Stimulated activated CD4-positive, alpha-beta T cell treated with anti-CD3 and anti-CD28 coated beads, Interleukin-4, amount 100 ng/mL, for 1 hour (primary cell): ENCODE measurements around the gene IL1RAP.

Experiments used
- DNase-seq: peaks from one replicate; pipeline ENCODE4 v3.0.0-alpha.2; 2020

Gene IL1RAP

DNA sequence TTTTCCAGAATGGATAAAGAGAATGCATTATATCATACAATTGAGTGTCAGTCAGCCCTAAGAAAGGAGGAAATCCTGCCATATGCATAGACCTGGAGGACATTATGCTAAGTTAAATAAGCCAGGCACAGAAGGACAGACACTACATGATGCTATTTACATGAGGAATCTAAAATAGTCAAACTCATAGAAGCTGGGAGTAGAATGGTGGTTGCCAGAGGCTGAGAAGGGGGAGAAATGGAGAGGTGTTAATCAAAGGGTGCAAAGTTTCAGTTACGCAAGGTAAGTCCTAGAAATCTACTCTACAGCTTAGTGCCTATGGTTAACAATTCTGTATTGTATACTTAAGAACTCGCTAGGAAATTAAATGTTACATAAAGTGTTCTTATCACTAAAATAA, 66.5 kb downstream of the IL1RAP start:
- DNase-seq = no peak

DNA sequence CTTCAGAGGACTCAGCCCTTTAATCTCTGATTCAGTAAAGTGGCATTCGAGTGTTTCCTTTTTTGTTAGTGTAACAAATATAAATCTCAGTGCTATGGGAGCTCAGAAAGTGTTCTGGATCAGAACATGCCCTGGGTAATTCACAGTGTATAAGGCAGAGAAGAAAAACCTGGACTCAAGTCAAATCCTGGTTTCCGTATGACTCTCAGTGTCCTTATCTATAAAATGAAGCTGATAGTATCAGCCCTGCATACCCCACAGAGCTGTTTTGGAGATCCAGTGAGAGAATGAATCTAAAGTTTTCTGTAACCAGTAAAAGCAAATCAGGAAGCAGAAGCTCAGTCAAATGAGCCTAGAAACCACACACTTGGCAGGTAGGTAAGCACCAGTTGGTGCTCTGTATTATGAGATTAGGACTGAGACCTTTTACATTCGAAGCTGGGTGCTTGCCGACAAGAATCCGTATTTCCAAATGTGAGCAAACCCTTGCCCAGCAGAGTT, 67.2 kb downstream of the IL1RAP start:
- DNase-seq = no peak

GRCh38 chr3:190582667-190583066, 68.8 kb downstream of the IL1RAP start:
- DNase-seq = no peak

DNA sequence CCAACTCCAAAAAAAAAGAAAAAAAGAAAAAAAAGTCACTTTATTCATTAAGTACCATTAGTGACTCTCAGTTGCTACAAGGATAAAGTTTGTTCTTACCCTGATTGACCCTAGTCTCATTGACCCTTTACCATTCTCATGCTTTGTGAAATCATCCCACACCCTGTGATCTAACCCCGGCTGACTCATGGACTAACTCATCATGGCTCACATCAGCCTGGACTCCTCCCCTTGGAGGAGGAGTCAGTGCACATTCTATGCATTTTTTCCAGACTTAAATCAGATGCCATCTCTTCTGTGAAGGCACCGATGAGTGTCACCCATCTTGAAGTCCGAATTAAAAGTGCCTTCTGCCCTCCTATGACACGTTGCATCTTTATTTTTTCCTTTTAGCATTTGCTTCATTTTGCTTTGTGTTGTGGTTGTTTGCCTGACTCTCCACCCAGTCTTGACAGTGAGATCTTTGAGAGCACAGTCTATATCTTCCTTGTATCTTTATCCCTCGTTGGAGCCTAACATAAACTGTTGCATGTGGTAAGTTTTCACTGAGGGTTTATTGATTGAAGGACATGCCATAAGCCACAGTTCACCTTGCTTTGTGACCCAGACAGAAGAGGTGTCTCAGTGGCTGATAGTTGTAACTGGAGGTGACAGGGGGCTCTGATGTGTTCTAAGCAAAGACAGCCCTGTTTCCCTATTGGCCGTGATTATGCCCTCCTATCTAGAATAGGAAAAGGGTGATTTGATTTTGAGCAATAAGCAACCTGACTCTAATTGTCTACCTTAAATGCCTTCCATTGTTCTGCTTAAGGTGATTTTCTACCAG, 72.1 kb downstream of the IL1RAP start:
- DNase-seq = peak; percentile 42

DNA sequence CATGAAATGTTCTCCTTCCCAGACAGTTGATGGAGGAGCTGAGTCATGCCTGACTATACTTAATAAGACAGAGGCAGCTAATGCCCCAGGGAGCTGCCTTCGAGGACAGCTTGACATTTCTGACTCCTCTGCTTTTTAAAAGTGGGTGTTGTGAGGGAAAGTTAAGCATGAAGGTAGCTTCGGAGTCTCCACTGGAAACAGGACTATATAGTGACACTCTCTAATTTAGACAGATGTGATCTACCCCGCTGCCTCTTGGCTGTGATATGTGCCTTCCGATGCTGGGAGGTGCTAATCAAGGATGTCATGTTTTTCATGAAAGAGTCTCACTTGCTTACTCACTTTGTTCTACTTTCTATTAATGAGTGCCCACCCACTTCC, 72.7 kb downstream of the IL1RAP start:
- peak; percentile 28 for DNase-seq

DNA sequence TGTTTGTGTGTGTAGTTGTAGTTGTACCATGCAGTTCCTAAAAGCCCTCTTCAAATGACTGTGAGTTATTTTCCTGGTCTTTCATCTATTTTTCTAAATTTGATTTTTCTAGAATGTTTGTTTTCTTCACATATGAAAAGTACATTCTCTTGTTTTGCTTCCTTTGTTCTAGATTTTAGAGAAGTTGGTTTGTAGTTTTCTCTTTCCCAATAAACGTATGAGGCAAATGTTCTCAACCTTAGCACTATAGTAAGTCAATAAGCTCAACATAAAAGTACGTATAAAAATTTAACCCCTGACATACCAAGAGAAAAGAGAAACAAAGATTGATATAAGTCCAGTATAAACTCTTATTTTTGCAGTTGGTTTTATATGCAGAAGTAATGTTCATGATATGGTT, 74.7 kb downstream of the IL1RAP start:
- no peak for DNase-seq

DNA sequence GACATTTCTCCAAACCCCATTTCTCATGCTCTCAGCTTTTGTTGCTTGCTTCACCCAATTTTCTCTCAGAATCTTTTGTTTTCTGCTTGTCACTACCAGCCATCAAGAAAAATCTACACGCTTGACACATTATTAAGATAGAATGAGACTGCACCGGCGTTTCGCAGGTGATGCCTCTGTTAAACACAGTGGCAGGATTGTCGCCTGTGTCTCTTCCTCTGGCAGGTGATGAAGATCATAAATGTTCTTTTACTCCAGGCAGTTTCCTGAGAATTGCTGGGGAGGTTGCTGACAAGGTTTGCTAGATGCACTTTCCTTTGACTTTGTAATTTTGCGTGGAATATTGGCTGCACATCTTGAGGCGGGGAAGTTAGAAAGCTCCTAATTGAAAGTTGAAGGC, 75.4 kb downstream of the IL1RAP start:
- no peak for DNase-seq

DNA sequence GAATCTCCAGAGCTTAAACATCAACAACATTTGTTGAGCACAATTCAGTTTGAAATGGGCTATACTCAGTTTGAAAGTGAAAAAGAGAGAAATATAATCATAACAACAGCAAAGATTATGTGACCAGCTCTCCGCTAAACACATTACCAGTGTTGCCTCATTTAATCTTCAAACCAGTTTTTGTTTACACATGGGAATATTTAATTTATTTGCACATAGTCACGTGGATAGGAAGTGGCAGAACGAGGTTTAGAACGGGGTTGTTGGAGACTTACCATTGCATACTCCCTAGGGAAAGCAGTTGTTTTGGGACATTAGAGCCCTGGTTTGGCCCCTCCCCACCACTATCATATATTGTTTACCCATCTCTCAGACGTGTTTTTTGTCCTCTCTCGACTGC, 77.2 kb downstream of the IL1RAP start:
- no peak for DNase-seq

DNA sequence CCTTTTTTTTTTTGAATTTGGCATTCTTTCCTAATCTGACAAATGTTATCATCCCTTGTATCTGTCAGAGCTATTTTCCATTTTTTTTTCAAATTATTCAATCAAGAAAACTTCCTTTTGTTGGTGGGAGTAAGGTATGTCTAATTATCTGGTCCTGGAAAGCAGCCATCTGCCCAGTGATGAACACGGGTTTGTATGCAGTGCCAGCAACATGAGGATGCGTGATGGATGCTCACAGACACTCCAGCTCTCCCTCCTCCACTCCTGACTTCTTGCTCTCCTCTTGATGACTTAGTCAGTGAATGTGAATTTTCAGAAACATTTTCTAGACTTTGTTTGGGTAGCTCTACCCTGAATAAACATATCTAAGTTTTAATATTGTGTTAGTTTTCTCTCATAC, 79.2 kb downstream of the IL1RAP start:
- no peak for DNase-seq

DNA sequence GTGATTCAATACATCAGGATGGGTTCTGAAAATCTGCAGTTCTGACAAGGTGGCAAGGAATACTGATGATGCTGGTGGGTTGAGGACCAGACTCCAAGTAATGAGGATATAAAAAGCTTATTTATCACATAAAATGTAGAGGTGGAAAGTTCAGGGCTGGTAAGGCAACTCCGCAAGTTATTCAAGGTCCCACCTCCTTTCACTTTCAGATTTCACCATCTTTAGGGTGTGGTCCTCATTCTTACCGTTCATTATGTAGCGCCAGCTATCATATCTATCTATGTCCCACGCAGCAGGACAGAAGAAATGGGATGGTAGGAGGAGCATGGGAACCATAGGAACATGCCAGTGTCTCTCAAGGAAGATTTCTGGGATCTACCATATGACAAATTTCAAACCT, 80.3 kb downstream of the IL1RAP start:
- DNase-seq = no peak

GRCh38 chr3:190595179-190595795, 81.4 kb downstream of the IL1RAP start:
- DNase-seq = no peak

DNA sequence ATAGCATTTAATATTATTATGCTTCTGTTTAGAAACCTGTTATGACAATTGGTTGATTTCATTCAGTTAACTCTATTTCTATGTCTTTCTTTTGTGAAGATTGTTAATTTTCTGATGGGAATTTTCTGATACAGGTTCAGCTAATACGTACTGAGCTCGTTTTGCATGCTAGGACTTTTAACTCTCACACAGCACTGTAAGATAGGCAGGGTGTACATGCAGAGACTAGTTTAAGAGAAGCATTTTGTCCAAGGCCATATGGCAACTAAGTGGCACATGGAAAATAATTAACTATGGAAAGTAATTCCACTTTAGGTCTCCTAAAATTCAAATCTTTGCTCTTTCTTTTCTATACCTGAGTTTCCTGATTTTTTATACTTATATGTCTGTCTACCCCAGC, 81.9 kb downstream of the IL1RAP start:
- no peak for DNase-seq

DNA sequence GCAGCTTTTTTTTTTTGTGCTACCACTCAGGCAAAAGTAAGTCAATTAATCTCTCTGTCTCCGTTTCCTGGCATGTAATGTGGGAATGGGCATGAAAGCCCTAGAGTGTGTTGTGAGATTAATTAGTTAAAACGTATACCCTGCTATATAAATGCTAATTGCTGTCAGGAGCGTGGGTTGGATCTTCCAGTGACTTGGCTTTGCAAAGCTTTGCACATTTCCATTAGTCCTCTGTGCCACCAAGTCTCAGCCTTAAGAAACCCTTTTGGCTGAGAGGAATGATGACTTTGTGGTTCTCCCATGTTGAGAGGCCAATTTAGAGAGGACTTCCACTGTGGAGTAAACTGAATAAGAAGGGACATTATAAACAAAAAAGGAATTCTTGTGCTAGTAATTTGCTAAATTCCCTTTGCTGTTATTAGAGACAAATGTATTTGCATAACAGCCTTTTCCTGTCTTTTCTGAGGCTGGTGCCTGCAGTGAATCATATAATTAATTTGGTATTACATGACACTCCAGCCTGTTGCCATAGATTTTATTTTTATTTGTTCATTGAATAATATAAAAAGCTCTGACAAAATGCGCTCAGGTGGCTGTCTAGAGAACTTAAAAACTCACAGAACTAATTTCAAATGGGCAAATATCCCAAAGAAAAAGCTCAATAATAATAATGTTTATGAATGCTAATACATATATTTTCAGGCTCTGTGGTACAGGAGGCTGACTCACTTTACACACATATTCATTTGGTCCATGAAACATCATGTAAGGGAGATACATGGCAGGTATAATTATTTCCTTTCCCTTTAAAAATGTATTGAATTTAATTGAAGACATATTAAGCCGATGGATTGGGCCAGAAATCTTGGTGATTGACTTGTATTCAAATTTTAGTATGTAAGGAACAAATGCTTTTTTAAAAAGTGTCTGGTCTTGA, 82.7 kb downstream of the IL1RAP start:
- DNase-seq = no peak

DNA sequence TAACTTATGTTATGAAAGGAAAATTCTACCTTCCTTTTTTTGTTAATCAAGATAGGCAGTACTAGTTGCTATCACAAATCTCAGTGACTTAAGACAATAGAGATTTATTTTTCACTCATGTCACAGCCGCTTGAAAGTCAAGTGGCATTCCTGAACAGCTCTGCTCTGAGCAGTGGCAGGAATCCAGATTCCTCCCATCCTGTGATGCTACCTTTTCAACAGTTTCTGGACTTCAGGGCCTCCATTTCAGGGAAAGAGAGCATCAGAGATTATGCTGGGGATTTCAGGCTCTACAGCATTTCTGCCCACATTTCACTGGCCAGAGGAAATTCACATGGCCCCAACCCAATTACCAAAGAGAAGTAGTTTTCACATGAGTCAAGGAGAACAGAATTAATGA, 83.4 kb downstream of the IL1RAP start:
- no peak for DNase-seq

- DNase-seq = no peak
Observed at GRCh38 chr3:190601622-190602021, 87.7 kb downstream of the IL1RAP start.

DNA sequence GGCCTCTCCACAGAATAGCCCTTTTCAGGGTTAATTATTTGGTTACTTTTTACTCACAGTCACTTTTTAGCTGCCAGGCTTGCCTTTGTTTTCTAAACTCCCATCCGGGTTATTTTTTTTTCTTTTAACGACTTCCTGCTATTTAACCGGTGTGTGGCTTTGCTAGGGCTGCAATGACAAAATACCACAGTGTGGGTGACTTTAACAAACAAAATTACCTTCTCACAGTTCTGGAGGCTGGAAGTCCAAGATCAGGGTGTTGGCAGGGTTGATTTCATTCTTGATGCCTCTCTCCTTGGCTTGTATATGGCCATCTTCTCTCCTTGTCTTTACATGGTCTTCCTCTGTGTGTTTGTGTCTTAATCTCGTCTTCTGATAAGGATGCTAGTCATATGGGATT, 91.5 kb downstream of the IL1RAP start:
- DNase-seq = no peak

GRCh38 chr3:190606596-190606995, 92.7 kb downstream of the IL1RAP start:
- no peak for DNase-seq

- DNase-seq = no peak
Observed at GRCh38 chr3:190607021-190607420, 93.1 kb downstream of the IL1RAP start.

DNA sequence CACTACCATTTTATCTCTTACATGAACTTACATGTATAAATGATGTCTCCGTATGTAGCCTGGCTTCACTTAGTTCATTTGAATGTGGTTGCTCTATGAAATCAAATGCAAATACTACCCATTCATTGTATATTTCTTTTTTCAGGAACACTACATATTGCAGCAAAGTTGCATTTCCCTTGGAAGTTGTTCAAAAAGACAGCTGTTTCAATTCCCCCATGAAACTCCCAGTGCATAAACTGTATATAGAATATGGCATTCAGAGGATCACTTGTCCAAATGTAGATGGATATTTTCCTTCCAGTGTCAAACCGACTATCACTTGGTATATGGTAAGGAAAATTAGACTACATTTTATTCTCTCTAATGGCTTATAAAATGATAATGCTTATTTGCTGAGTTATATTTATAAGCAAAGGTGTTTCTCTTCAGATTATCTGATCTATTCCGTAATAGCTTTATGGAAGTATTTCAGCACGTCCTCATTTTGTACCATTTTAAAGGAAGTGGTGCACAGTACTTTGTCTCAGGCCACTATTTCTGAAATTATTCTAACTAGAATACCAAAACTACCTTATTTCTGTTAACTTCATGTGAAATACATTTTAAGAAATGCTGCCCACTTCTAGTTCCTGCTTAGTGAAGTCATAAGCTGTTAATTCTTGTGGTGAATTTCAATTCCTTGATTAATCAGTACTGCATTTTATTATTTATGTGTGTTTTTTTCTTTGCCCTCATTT, 95.1 kb downstream of the IL1RAP start:
- DNase-seq = no peak

DNA sequence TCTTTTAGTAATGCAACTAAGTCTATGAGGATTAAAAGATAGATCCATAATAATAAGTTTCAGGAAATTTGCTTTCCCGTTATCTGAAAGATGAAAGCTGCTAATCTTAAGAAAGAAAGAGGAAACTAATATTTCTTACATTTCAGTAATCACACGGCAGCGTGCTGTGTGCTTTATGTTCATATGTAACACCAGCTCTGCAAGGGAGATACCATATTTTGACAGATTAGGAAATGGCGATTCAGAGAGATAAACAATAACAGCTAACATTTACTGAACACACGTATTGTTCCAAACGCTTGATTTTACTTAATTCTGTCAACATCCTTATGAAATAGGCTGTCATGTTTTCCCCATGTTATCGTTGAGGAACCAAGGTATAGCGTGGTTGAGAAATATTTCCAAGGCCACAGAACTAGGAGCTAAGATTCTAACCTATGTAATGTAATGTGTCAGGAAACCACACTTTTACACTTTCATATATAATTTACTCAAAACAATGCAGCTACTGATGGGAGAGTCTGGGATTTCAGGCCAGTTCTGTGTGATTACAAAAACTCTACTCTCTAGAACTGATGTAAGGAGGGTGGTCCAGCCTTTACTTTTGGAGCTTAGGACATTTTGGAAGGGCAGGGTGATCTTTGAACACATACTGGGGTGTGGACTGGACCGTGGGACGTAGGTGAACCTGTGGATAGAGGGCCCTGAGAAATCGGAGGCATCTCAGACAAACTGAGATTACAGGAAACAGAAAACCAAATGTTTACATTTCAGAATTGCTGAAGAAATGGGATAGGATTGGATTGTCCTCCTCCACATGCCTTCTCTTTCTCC, 100.6 kb downstream of the IL1RAP start:
- no peak for DNase-seq

- DNase-seq = no peak
Observed at GRCh38 chr3:190615060-190615384, 101.1 kb downstream of the IL1RAP start.

DNA sequence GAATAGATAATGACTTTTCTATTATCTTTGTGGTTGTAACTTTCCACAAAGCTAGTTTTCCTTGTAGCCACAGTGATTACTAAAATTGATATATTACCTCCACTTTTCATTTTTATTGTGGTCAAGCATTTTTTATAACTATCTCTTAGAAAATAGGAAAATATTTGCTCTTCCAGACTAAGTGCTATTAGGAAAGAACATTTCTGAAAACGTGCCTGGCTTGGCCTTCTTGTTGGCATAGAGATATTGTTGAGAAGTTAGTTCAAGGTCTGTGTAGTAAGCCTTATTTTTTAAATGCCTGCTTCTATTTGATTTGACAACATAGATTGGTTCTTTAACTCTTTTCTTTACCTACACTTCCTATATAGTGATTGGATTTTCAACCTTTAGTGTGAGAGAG, 101.7 kb downstream of the IL1RAP start:
- no peak for DNase-seq
